ENCODE data around the gene LRP1.

- TF ChIP-seq, protein P1, sequence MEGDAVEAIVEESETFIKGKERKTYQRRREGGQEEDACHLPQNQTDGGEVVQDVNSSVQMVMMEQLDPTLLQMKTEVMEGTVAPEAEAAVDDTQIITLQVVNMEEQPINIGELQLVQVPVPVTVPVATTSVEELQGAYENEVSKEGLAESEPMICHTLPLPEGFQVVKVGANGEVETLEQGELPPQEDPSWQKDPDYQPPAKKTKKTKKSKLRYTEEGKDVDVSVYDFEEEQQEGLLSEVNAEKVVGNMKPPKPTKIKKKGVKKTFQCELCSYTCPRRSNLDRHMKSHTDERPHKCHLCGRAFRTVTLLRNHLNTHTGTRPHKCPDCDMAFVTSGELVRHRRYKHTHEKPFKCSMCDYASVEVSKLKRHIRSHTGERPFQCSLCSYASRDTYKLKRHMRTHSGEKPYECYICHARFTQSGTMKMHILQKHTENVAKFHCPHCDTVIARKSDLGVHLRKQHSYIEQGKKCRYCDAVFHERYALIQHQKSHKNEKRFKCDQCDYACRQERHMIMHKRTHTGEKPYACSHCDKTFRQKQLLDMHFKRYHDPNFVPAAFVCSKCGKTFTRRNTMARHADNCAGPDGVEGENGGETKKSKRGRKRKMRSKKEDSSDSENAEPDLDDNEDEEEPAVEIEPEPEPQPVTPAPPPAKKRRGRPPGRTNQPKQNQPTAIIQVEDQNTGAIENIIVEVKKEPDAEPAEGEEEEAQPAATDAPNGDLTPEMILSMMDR (conservative IDR thresholded peaks at IDR 0.05; ENCODE audit: low read length): no peak
- no peak for TF ChIP-seq EZH2phosphoT487 (IDR thresholded peaks at IDR 0.05; ENCODE audit: borderline replicate concordance)
Observed at GRCh38 chr12:57195186-57195585, 66.9 kb downstream of the LRP1 start.

All from Loucy (cell line).